Left cardiac atrium (tissue), 4 donors: ENCODE results near the gene KIAA0319L. TPM values are rescaled to one million over a fixed set of nuclear protein-coding genes. Genes with fewer than 3 reads are reported as not detected.
"Not testable (repeated sequence)": the region's sequence is repeated elsewhere in the genome, so short reads cannot be mapped to it uniquely, and the experiment has no call there.

Source experiments
- ATAC-seq, 2 donors: fragments of 200-7000 bp; cut with Tn5 transposase; one replicate each; pipeline ENCODE4 v1.9.1; 2020; ENCODE audit warnings: mild to moderate bottlenecking in 2 of 2, moderate library complexity in 2 of 2
- DNase-seq: peaks from one replicate; pipeline ENCODE4 v3.0.0-alpha.2; 2020
- intact Hi-C, 2 donors: fragments of 100-400 bp; cut with DNase I; formaldehyde crosslinking; loops; one replicate each; pipeline versions ENCODE4 v1.14.1 to v1.15.1; 2022 to 2023
- total RNA-seq, 2 donors: library from RNA; stranded (reverse); fragmentation: NEBNext Ultra II Directional; extraction: Animal tissue kit (Norgen Biotek cat#: 25700); gene quantifications; one replicate each; pipeline ENCODE4 v1.2.1, GENCODE V29; 2021
- donor health status: DM: no; HTN: yes; CAD: no.
- donor health status: DM: no; HTN: yes; CAD: no; lungs with severe emphysema.
- donor health status: DM: yes; HTN: yes; CAD: no.
- donor health status: Dilated cardiomyopathy.

The KIAA0319L gene
- total RNA-seq, 2 donors from 2014 or later = 50.2 to 56.6 TPM

DNA sequence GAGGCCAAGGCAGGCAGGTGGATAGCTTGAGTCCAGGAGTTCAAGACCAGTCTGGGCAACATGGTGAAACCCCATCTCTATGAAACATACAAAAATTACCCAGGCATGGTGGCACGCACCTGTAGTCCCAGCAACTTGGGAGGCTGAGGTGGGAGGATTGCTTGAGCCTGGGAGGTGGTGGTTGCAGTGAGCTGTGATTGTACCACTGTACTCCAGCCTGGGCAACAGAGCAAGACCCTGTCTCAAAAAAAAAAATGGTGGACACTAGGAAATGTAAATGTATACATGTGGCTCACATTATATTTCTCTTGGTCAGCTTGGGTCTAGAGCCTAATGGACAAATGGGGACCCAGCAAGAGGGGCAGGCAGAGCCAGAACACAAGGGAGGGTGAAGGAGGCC lies 28.6 kb upstream of the KIAA0319L start:
- DNase-seq, ATAC-seq, intact Hi-C loops: not testable (repeated sequence)

GRCh38 chr1:35585281-35585680 lies 28.1 kb upstream of the KIAA0319L start:
- no peak for DNase-seq
- no peak for ATAC-seq
- intact Hi-C loops = no loop called here

DNA sequence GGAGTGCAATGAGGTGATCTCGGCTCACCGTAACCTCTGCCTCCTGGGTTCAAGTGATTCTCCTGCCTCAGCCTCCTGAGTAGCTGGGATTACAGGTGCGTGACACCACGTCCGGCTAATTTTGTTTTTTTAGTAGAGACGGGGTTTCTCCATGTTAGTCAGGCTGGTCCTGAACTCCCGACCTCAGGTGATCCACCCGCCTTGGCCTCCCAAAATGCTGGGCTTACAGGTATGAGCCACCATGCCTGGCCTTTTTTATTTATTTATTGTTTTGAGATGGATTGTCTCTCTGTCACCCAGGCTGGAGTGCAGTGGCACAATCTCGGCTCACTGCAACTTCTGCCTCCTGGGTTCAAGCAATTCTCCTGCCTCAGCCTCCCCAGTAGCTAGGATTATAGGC lies 24.4 kb upstream of the KIAA0319L start:
- DNase-seq, intact Hi-C loops, ATAC-seq: not testable (repeated sequence)

- no peak for ATAC-seq
- intact Hi-C loops = no loop called here
- DNase-seq = no peak
Measured at GRCh38 chr1:35580949-35581388, 23.8 kb upstream of the KIAA0319L start.

DNA sequence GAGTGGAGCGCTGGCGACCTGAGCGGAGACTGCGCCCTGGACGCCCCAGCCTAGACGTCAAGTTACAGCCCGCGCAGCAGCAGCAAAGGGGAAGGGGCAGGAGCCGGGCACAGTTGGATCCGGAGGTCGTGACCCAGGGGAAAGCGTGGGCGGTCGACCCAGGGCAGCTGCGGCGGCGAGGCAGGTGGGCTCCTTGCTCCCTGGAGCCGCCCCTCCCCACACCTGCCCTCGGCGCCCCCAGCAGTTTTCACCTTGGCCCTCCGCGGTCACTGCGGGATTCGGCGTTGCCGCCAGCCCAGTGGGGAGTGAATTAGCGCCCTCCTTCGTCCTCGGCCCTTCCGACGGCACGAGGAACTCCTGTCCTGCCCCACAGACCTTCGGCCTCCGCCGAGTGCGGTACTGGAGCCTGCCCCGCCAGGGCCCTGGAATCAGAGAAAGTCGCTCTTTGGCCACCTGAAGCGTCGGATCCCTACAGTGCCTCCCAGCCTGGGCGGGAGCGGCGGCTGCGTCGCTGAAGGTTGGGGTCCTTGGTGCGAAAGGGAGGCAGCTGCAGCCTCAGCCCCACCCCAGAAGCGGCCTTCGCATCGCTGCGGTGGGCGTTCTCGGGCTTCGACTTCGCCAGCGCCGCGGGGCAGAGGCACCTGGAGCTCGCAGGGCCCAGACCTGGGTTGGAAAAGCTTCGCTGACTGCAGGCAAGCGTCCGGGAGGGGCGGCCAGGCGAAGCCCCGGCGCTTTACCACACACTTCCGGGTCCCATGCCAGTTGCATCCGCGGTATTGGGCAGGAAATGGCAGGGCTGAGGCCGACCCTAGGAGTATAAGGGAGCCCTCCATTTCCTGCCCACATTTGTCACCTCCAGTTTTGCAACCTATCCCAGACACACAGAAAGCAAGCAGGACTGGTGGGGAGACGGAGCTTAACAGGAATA lies 20.1 kb upstream of the KIAA0319L start:
- intact Hi-C loops = loop anchor here in 1 of 2 donors (10.0 kb wide), 1 partner anchor 197 kb away; no protein-coding TSS in a partner anchor
- no peak for DNase-seq
- ATAC-seq = peak; percentile 76

GRCh38 chr1:35576766-35577070 lies 19.5 kb upstream of the KIAA0319L start:
- intact Hi-C loops = loop anchor here in 1 of 2 donors (10.0 kb wide), 1 partner anchor 198 kb away; no protein-coding TSS in a partner anchor
- not testable (repeated sequence) for ATAC-seq, DNase-seq

- no peak for ATAC-seq
- intact Hi-C loops = loop anchor here in 1 of 2 donors (10.0 kb wide), 1 partner anchor 199 kb away; no protein-coding TSS in a partner anchor
Measured at GRCh38 chr1:35576061-35576765, 19.0 kb upstream of the KIAA0319L start.

DNA sequence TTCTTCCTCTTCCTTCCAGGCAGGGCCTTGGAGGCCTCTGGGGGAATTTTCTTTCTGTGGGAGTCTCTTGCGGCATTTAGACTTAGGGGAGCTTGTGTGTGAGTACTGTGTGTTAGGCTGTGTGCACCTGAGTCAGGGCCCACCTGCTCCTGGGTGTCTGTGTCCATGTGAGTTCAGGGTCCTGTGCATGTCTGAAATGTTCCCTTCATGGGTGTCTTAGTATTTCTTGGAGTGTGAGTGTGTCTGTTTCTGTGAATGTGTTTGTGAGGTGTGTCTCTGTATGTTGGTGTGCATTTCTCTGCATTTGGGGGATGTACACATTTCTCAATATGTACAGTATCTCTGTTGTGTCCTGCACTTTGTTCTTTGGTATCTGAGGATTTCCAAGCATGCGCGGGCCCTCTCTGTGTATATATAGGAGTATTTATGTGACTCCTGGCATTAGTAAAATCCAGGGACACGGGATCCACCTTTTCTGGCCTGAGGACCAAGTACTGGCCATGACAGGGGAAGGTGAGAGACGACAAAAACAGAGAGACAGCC lies 18.3 kb upstream of the KIAA0319L start:
- DNase-seq (no peak), ATAC-seq (no peak)
- intact Hi-C loops = loop anchor here in 1 of 2 donors (10.0 kb wide), 1 partner anchor 199 kb away; no protein-coding TSS in a partner anchor

More at GRCh38 chr1:35576061-35576765, 19.0 kb upstream of the KIAA0319L start:
- no peak for DNase-seq

GRCh38 chr1:35574655-35575415 lies 17.6 kb upstream of the KIAA0319L start:
- ATAC-seq = no peak
- intact Hi-C loops = loop anchor here in 1 of 2 donors (10.0 kb wide), 1 partner anchor 200 kb away; no protein-coding TSS in a partner anchor
- DNase-seq = no peak

DNA sequence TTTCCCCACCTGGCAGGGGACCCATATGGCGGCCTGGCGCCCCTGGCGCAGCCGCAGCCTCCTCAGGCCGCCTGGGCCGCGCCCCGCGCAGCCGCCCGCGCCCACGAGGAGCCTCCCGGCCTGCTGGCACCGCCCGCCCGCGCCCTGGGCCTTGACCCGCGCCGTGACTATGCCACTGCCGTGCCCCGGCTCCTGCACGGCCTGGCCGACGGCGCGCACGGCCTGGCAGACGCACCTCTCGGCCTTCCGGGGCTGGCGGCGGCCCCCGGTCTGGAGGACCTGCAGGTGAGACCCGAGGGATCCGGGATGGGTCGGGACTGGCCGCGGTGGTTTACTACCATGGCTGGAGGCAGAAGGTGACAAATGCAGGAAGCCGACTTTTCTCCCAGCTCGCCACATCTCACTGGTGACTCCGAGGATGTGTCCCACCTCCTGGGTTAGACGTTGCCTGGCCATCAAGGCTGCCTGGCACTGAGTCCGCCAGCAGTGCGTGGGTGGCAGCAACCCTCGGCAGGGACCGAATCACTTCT lies 17.0 kb upstream of the KIAA0319L start:
- DNase-seq = no peak
- intact Hi-C loops = loop anchor here in 1 of 2 donors (10.0 kb wide), 1 partner anchor 201 kb away; no protein-coding TSS in a partner anchor
- no peak for ATAC-seq

GRCh38 chr1:35573198-35574124 lies 16.3 kb upstream of the KIAA0319L start, which contains the start of gene TFAP2E:
Gene TFAP2E, plus strand, starts transcription at chr1:35573314. Its CDS starts 264 bp downstream, at chr1:35573578.
- intact Hi-C loops = loop anchor here in 1 of 2 donors (10.0 kb wide), 1 partner anchor 201 kb away; no protein-coding TSS in a partner anchor
- ATAC-seq (peak; percentile 34 to 39), DNase-seq (no peak)

- ATAC-seq = no peak
Measured at GRCh38 chr1:35572296-35572695, 15.1 kb upstream of the KIAA0319L start.

DNA sequence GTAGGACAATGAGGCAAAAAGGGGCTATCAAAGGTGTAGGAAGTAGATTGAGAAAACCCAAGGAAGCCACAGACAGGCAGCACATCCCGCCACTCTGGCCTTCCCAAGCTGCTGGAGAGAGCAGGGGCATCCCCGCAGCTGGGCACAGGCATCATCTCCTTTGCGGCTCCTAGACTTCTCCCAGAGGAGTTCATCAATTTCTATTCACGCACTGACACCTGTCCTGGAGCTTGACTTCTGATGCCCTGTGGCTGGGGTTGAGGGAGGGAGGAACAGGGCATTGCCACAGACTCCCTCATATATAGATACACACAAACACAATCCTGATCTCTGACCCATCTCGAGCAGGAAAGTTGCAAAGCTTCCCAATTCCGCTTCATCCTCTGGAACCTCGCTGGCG lies 14.1 kb upstream of the KIAA0319L start:
- ATAC-seq (no peak), DNase-seq (no peak)
- intact Hi-C loops = loop anchor here in 1 of 2 donors (10.0 kb wide), 1 partner anchor 204 kb away; no protein-coding TSS in a partner anchor

More at GRCh38 chr1:35572296-35572695, 15.1 kb upstream of the KIAA0319L start:
- intact Hi-C loops = loop anchor here in 1 of 2 donors (10.0 kb wide), 1 partner anchor 203 kb away; no protein-coding TSS in a partner anchor
- DNase-seq = no peak

- ATAC-seq (no peak), DNase-seq (no peak)
- intact Hi-C loops = loop anchor here in 1 of 2 donors (10.0 kb wide), 1 partner anchor 204 kb away; no protein-coding TSS in a partner anchor
Measured at GRCh38 chr1:35570589-35571137, 13.5 kb upstream of the KIAA0319L start.

- intact Hi-C loops = loop anchor here (2.0 to 10.0 kb wide), 4 partner anchors 157 to 205 kb away; no protein-coding TSS in a partner anchor
- ATAC-seq = no peak
- no peak for DNase-seq
Measured at GRCh38 chr1:35569936-35570335, 12.7 kb upstream of the KIAA0319L start.

DNA sequence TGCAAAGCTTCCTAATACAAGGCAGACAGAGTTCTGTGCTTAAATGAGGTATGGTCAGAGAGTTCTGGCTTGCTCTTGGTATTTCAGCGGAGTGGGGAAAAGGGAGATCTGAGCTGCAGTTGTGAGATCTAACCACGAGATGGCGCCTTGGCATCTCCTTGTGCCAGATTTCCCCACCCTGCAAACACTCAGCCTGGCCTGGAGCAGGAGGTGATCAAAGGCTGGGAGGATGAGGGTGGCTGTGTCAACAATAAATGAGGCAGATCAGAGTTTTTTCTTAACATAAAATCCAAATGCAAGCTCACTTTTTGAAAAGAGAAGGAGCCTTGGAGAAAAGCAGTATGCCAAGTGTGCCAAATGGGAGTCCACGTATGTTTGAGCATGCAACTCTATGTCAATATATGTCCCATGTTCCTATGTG lies 11.8 kb upstream of the KIAA0319L start:
- ATAC-seq = peak; percentile 53 to 62
- intact Hi-C loops = loop anchor here (2.0 to 5.0 kb wide), 3 partner anchors 158 to 206 kb away; no protein-coding TSS in a partner anchor

More for the DNA sequence above, 11.8 kb upstream of the KIAA0319L start:
- DNase-seq = no peak
